HTR-8/SVneo (cell line): ENCODE results near the gene CD200.

Experiments used
- DNase-seq: peaks from one replicate; pipeline ENCODE4 v3.0.0; 2011; ENCODE audit warnings: low spot score, mixed read lengths; ENCODE audit not compliant: insufficient read length
- FAIRE-seq: peaks from 2 replicates; lab custom pipeline; 2011; peaks lifted over from hg19 to GRCh38; lab: Jason Lieb, UNC

Gene CD200

DNA sequence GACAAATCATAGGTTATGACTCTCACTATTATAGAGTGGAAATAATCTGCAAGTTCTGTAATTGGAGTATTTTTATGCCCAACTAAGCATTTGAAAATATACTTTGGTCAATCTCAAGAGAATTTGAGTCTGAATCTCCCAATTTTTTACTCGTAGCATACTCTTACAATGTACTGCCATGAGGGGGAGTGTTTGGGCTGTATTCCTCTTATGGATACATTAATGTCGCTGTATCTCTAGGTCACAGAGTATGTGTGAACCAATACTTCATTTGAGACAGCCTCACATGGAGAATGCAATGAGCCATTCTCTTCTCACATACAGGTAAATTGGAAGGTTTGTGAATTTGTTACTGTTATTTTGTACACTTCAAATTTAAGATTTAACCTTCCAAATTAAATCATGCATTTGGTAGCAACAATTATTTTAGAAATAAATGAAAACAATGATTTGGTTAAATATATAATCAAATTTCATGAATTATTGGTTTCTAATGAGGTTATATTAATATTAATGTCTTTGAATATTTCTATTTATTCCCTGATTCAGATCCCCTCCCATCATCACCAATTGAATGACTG lies 5.5 kb upstream of the CD200 start:
- FAIRE-seq (peak; percentile 54), DNase-seq (peak; percentile 65)

- no peak for DNase-seq
- no peak for FAIRE-seq
Measured at GRCh38 chr3:112331851-112332250, 1.1 kb upstream of the CD200 start.

GRCh38 chr3:112333381-112334317 lies 693 bp downstream of the CD200 start:
- DNase-seq = no peak
- FAIRE-seq = no peak

DNA sequence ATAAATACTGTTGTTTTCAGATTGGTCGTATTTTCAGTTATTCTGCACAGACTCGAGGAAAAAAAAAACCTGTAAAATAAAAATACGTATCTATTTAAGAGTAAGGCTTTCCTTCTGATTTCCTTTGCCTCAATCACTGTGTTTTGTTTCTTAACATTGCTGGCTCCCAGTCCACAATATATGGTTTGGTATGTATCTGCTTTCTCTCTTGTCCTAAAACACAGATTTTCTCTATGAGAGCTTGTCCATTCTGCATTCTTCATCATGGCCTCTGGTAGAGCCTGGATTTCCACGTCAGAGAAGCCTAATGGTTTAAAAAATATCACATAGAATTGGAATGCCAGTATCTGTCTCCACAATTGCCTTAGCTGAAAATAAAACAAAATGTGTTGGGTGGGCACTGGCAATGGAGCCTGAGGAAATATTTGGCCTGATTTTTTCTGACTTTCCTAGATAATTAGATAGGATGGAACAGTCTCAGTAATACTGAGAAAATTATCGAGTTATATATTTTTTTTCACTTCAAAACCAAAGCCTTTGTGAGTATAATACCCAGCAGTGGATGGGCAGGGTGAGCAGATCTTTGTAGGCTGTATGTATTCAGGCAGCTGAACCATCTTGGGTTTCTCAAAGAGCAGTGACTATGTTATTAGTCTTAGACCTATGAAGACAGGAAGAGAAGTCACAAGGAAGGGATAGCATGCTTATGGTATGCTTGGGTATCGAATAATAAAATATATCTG lies 1.9 kb downstream of the CD200 start:
- DNase-seq (no peak), FAIRE-seq (no peak)

DNA sequence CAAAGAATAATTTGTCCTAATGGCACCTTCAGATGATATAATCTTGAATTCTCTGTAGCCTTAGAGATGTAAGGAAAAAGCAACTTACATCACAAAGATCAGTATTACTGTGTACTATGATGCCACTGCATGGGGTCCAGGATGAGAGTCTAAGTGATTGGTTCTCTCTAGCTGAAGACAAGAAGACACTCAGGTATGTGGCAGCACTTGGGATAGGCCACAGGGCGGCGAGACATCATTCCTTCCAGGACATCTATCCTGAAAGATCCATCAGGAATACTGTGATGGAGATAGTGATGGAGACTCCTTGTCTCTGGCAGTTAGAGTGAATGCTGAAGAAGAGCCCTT lies 2.5 kb downstream of the CD200 start:
- DNase-seq (no peak), FAIRE-seq (no peak)

GRCh38 chr3:112338021-112338726 lies 5.2 kb downstream of the CD200 start:
- DNase-seq (no peak), FAIRE-seq (no peak)

GRCh38 chr3:112338727-112339056 lies 5.7 kb downstream of the CD200 start:
- DNase-seq (no peak), FAIRE-seq (no peak)

DNA sequence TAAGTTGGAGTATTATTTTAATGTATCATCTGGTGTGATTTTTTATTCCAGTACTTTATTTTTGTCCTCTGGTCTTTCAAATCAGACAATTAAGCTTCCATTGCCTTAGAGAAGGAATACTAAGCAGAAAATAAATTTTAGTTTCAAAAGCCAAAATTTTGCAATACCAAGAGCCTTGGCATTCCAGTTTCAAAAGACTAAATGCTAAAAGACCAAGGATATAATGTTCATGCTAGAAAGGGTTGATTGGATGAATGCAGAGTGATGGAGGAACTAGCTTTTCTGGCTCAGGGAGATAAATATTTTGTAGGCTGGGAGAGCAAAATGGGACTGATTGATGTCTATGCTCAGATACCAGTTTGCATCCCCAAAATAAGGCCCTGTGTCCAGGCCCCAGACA lies 6.2 kb downstream of the CD200 start:
- FAIRE-seq (no peak), DNase-seq (no peak)

DNA sequence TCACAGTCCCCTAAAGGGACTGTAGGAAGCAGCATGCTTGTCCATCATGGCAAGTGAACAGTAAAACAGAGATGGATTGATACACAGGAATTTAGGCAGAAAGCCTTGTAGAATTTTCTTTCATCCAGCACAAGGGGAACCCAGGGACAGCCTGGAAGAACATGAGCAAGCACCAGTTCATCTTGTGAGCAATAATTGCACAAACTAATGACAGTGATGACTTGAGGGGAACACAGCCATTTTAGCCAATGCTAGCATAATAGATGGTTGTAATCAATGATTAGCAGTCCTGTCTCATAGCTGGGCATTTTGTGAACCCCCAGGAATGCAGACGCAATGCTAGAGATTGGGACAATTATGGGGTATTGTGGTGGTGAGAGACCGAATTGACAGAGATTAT lies 6.7 kb downstream of the CD200 start:
- DNase-seq (no peak), FAIRE-seq (no peak)

- FAIRE-seq (no peak), DNase-seq (no peak)
Measured at GRCh38 chr3:112341386-112341785, 8.4 kb downstream of the CD200 start.

DNA sequence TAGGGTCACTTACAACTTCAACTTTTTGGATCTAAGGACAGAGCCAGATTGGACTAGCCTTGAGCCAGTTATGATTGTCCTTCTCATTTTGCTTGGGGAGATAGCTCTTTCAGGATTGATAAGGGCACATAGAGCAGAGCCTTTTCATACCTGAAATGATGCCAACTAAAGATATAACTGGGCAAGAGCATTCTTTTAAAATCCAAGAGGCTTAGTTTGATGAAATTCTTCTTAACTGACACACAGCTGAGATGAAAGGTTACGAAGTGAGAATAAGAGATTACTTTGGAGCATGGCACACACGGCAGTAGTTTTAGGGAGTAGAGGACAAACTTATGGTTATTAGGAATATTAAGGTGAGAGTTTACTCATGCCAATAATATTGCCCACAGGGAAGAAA lies 12.7 kb downstream of the CD200 start:
- DNase-seq (no peak), FAIRE-seq (no peak)

DNA sequence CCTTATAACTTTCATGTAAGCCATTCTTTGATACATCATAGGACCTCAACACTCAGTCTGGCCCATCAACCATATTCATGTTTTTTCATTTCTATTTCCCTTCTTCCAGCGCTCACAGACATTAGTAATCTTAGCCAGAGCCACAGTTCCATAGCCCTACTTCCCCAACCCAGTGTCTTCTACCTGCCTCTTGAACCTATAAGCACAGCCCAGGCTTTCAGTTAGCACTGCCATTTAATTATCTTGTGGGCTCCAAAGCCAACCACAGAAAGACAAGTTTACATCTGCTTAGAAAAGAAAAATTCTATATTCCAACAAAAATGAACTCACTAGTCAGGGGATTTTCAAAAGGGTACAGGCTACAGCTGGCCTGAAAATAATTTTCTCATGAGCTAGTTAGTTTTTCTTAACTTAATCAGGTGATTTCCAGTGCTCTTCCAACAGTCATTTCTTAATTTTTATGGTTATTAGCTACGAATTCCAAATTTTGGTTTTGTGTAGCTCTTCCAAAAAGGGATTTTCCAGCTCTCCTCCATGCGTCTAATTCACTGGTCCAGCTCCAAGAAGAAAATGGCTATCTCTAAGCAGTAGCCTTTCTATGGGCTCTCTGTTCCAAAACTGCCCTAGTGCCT lies 13.7 kb downstream of the CD200 start:
- DNase-seq (no peak), FAIRE-seq (no peak)

DNA sequence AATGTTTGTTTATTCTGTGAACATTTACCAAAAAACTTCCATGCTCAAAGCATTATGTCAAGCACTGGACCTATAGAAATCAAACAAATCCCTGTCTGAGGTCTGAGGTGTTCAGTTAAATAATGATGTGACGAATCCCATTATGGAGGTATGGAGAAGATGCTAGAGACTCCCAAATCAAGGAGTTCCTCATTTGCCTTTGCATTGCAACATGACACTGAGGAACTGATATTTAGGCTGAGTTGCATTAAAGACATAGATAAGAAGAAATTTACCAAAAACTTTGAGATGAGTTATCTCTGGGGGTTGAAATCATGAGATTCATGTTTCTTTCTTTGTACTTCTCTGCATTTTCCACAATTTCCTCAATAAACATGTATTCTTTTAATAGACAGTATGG lies 16.0 kb downstream of the CD200 start:
- DNase-seq (no peak), FAIRE-seq (no peak)

GRCh38 chr3:112349557-112349956 lies 16.6 kb downstream of the CD200 start:
- no peak for DNase-seq
- FAIRE-seq = no peak

DNA sequence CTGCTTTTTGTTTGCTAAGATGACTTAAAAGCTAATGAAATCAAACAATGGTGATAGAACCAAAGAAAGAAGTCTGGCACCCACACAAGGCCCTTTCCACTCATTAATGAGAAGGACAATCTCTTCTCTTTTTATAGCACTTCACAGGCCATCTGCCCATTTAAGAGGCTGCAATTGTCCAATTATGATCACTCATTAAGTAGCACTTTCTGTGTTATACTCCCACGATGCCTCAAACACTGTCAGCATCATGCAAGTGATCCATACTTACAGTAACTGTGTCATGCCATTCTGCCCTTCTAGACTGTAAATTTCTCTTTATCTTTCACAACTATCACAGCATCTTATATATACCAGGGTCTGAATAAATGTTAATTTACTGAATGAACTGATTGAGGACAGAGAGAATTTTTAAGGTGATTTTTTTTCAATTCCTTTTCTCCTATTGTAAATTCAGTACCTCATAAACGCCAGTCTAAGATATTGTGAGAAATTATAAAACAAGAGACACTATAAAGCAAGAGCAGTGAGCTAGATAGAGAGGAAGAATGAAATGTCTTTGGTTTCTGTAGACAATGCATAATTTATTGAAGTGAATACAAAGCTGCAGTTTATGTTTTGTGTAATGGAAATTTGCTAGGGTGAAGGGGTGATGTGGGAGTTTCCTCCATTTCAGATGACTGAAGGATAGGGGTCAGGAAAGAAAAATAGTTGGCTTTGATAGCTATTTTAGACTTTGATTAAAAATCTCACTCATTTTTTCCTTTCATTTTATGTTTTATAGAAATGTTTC lies 17.3 kb downstream of the CD200 start:
- DNase-seq (no peak), FAIRE-seq (no peak)

GRCh38 chr3:112351036-112351435 lies 18.1 kb downstream of the CD200 start:
- DNase-seq (no peak), FAIRE-seq (no peak)

- FAIRE-seq = no peak
- DNase-seq = no peak
Measured at GRCh38 chr3:112351823-112352222, 18.9 kb downstream of the CD200 start.

DNA sequence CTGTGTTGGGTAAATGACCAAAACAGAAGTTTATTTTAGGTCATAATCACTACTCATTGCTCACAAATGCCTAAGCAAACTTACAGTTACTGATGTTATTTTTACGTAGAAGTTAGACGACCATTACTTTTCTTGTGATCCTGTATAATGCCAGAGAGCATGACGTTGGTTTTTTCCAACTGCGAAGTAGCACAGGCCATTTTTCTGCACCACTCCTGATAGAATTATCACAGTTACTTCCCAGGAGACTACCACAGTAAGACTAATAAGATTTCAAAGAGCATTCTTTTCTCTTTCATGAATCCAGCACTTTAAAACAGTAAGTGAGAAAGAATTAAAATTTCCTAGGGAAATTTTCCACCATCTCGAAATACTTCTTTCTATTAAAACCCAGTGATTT lies 19.8 kb downstream of the CD200 start:
- FAIRE-seq (no peak), DNase-seq (no peak)

DNA sequence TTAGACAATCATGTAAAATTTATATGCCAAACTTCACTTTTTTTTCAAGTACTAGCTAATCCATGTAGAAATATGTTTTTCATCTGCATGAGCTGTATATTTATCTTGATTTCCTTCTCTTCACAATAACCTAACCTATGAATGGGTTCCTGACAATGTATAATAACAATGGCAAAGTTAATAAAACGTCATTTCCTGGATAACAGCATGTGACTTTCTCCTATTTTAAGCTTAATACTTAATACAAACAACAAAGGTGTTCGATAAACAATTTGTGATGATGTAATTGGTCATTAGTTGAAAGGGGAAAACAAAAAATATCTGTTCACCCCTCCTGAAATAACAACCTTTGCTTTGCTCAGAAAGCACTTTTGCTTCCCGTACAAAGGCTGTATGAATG lies 20.4 kb downstream of the CD200 start:
- FAIRE-seq = no peak

More for the DNA sequence above, 20.4 kb downstream of the CD200 start:
- DNase-seq = no peak
